GM23338 (cell line): Measurements from ENCODE around the gene RFXANK. TPM values are rescaled to one million over a fixed set of nuclear protein-coding genes. Genes with fewer than 3 reads are reported as not detected.

Experiments used
- CREB1 ChIP-seq: fragments of 250-450 bp; sonication (Bioruptor Pico); IDR thresholded peaks from 2 replicates; pipeline ENCODE4 v1.5.0; 2020; ENCODE audit warnings: low read depth, mild to moderate bottlenecking, moderate library complexity
- ETS1 ChIP-seq: IDR thresholded peaks from 2 replicates; pipeline ENCODE4 v1.6.1; 2016; ENCODE audit warnings: antibody characterized with exemption
- EZH2 ChIP-seq: fragments of 200-600 bp; sonication (generic); IDR thresholded peaks from one replicate; pipeline ENCODE4 v1.8.0; 2017; ENCODE audit warnings: antibody characterized with exemption, mild to moderate bottlenecking, low read depth; ENCODE audit not compliant: unreplicated experiment
- EZH2phosphoT487 ChIP-seq: fragments of 200-600 bp; sonication (generic); IDR thresholded peaks from one replicate; pipeline ENCODE4 v1.8.1; 2018; ENCODE audit warnings: antibody characterized with exemption; ENCODE audit not compliant: unreplicated experiment
- JUNB ChIP-seq: IDR thresholded peaks from one replicate; pipeline ENCODE4 v1.6.1; 2016; ENCODE audit warnings: antibody characterized with exemption; ENCODE audit not compliant: unreplicated experiment
- ZNF331 ChIP-seq: fragments of 250-450 bp; sonication (Bioruptor Pico); IDR thresholded peaks from 2 replicates; pipeline ENCODE4 v1.5.0; 2020; ENCODE audit warnings: low read depth, mild to moderate bottlenecking, moderate library complexity
- ZNF462 ChIP-seq: fragments of 250-450 bp; sonication (Bioruptor Pico); IDR thresholded peaks from 2 replicates; pipeline ENCODE4 v1.5.0; 2020; ENCODE audit warnings: mild to moderate bottlenecking, moderate library complexity
- polyA plus RNA-seq: library from polyadenylated mRNA; unstranded; fragments of >200 nt; fragmentation: Nextera tagmentation; extraction: Ambion mirVana; gene quantifications from 2 replicates; pipeline ENCODE4 v1.2.1, GENCODE V29; 2016
- total RNA-seq: library from RNA; depleted of rRNA; stranded (reverse); fragments of >200 nt; shearing (Covaris generic); gene quantifications from 2 replicates; pipeline ENCODE4 v1.2.3, GENCODE V29; 2014
- TF ChIP-seq, protein P1 (sequence below): IDR thresholded peaks from one replicate; pipeline ENCODE4 v1.6.1; 2018; ENCODE audit warnings: antibody characterized with exemption; ENCODE audit not compliant: unreplicated experiment

Gene RFXANK
- total and polyA plus RNA-seq, 2 experiments from 2014 or later: 54.3 to 124 TPM

GRCh38 chr19:19240476-19240875 lies 48.4 kb downstream of the RFXANK start (continued):
- TF ChIP-seq ZNF462 (CRISPR knock-in tag): no peak
- no peak for TF ChIP-seq ZNF331 (CRISPR knock-in tag)
- no peak for TF ChIP-seq CREB1 (CRISPR knock-in tag)
- TF ChIP-seq, protein P1, sequence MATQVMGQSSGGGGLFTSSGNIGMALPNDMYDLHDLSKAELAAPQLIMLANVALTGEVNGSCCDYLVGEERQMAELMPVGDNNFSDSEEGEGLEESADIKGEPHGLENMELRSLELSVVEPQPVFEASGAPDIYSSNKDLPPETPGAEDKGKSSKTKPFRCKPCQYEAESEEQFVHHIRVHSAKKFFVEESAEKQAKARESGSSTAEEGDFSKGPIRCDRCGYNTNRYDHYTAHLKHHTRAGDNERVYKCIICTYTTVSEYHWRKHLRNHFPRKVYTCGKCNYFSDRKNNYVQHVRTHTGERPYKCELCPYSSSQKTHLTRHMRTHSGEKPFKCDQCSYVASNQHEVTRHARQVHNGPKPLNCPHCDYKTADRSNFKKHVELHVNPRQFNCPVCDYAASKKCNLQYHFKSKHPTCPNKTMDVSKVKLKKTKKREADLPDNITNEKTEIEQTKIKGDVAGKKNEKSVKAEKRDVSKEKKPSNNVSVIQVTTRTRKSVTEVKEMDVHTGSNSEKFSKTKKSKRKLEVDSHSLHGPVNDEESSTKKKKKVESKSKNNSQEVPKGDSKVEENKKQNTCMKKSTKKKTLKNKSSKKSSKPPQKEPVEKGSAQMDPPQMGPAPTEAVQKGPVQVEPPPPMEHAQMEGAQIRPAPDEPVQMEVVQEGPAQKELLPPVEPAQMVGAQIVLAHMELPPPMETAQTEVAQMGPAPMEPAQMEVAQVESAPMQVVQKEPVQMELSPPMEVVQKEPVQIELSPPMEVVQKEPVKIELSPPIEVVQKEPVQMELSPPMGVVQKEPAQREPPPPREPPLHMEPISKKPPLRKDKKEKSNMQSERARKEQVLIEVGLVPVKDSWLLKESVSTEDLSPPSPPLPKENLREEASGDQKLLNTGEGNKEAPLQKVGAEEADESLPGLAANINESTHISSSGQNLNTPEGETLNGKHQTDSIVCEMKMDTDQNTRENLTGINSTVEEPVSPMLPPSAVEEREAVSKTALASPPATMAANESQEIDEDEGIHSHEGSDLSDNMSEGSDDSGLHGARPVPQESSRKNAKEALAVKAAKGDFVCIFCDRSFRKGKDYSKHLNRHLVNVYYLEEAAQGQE: no peak
- no peak for TF ChIP-seq ETS1
- no peak for TF ChIP-seq JUNB
- TF ChIP-seq EZH2: no peak
- TF ChIP-seq EZH2phosphoT487: no peak
